Activated CD4-positive, alpha-beta T cell treated with anti-CD3 and anti-CD28 coated beads, Interleukin-10, Interleukin-2, amounts not matched to agents 100 ng/mL and 50 ng/mL, durations not matched to agents 16 hours and 8 hours (primary cell): ENCODE measurements around the gene CDH26.
A peak's percentile ranks its signal among the peaks of the same experiment; 100 is the strongest.
"Not testable (repeated sequence)": the region's sequence is repeated elsewhere in the genome, so short reads cannot be mapped to it uniquely, and the experiment has no call there.

Experiments
- DNase-seq: peaks from one replicate; pipeline ENCODE4 v3.0.0-alpha.2; 2020

The CDH26 gene

DNA sequence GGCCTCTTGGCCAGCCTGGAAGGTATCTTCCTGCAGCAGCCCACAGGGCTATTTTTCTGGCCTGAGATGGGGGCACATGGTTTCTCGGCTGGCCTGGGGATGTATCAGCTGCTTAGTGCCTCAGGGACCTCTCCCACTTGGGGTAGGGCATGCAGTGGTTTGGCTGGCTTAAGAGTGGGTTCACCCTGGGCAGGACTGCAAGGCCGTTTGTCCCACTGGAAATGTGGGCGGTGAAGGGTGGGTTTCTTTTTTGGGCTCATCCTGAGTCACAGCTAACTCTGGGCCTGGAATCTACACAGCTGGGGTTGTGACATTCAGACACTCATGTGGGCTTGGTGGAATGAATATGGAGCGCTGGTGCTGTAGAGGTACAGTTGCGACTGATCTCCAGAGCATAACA, 62.0 kb downstream of the CDH26 start:
- no peak for DNase-seq

DNA sequence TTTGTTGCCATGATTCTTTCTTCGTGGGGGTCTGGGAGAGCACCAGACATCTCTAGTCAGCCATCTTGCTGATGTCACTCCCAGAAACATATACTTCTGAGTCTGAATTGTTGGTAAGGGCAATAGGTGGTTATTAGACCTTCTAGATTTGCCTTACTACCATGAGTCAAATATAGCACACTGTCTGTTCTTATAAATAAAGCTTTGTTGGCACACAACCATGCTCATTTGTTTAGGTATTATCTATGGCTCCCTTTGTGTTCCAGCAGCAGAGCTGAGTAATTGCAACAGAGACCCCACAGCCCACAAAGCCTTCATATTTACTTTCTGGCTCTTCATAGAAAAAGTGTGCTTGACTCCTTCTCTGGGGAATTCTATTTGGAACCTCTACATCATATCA, 62.9 kb downstream of the CDH26 start:
- DNase-seq, result no peak

- DNase-seq, result no peak
Measured at GRCh38 chr20:60022849-60023248, 64.6 kb downstream of the CDH26 start.

GRCh38 chr20:60024245-60024644, 66.0 kb downstream of the CDH26 start:
- peak; percentile 59 for DNase-seq

GRCh38 chr20:60024801-60025200, 66.6 kb downstream of the CDH26 start:
- DNase-seq, result no peak

DNA sequence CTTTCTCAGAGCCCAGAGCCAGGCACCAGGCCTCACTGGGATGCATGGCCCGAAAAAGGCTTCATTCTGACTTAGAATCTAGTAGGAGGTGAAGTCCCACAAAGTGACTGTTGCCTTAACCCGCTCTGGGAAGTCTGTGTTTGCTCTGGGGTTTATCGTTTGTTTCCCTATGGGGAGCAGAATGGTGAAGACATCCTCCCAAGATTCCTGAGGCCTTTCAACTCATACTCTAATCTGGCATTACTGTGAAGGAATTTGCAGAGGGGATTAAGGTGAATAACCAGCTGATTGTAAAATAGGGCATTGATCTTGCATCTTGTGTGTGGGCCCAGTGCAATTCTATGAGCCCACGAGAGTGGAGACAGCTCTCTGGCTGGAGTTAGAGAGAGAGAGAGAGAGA, 67.8 kb downstream of the CDH26 start:
- DNase-seq, result no peak

- DNase-seq, result no peak
Measured at GRCh38 chr20:60030471-60030870, 72.2 kb downstream of the CDH26 start.

- DNase-seq, result no peak
Measured at GRCh38 chr20:60031107-60031506, 72.9 kb downstream of the CDH26 start.

DNA sequence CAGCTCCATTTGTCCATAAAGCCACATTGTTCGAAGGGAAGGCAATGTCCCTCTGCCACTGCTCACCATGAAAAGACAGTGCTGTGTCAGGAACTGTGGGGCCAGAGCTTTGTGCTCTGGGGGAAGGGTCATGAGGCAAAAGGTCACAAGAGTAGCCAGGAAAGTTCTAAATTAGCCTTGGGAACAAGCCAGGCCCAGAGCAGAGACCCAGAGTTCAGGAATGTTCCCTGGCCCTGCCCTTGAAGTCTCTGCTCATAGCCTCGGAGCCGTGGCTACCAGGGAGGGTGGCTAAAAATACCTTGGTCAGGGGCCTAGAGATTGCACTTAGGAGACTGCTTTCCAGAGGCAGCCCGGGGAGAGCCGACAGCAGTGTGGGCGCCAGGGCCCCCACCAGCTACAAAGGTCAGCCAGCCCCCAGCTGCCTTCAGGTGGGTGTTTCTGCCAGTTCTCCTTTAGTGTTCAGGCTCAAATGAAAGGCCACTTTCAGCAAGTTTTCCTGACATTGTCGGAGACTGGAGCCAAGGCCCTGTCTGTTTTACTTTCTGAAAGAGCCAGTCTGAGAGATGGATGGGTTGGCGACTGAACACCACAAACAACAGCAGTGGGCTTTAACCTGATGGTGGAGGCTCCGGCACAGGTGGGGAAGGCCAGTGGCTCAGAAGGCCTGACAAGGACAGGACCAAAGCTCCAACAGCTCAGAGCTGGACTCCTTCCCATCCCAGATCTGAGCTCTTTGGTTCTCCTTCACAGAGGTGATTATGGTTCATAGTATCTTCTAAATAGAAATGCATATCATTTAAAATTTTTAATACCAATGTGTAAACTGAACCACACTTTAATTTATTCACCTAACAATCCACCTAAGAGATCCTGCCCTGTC, 76.2 kb downstream of the CDH26 start:
- no peak for DNase-seq

- no peak for DNase-seq
Measured at GRCh38 chr20:60035486-60035885, 77.3 kb downstream of the CDH26 start.

GRCh38 chr20:60036346-60036745, 78.1 kb downstream of the CDH26 start:
- no peak for DNase-seq

DNA sequence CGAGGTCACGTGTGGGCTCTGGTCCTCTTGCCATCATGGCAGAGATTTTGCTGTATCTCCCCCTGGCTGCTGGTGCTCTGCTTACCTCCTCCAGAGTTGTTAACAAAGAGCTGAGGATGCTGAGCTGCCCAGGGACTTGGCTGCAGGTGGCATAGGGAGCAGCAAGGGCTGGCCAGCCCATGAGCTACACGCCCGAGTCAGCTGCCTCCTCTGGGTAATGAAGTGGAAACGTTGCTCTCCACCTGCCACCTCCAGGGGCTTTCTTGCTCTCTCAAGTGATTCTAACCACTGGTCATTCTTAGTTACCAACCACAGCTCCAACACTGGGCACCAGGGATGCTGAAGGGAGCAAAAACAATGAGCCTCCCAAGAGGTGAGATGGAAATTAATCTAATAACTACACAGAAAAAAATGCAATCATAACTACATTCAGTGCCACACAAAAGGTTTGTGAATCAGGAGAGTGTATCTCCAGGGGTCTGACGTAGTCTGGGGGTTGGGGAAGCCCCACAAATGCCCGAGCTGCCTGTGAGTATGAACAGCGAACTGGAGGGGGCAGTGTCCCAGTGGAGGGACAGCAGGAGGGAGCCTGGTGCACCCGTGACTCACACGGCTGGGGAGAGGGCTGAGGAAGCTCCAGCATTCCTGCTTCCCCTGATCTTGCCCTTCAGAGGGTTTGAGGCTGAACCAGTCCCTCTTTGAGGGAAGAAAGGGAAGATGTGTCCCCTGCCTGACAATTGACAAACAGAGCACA, 78.7 kb downstream of the CDH26 start:
- no peak for DNase-seq

GRCh38 chr20:60038400-60039008, 80.3 kb downstream of the CDH26 start:
- DNase-seq, result no peak

- no peak for DNase-seq
Measured at GRCh38 chr20:60039526-60039925, 81.3 kb downstream of the CDH26 start.

GRCh38 chr20:60040471-60041162, 82.4 kb downstream of the CDH26 start:
- DNase-seq, result no peak

- DNase-seq, result not testable (repeated sequence)
Measured at GRCh38 chr20:60041436-60042165, 83.4 kb downstream of the CDH26 start.

GRCh38 chr20:60043435-60043834, 85.2 kb downstream of the CDH26 start:
- DNase-seq, result no peak

DNA sequence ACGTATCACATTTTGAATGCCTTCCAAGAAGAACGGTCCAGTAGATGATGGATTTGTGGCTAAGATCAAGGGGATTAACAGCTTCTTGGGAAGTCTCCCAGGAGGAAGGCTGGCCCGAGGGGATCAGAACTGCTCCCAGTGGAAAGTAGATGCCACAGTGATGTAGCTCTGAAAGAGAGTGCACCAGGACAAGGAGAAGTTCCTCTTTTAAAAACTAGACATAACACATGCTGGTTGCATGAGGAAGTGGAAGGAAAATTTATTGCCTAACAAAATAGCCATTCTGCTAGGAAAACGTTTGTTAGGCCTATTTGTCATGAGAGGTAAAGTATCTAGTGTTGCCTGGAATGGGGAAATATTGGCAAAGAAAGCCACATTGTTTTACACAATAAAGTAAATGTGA, 87.8 kb downstream of the CDH26 start:
- DNase-seq, result no peak

- DNase-seq, result no peak
Measured at GRCh38 chr20:60046436-60046835, 88.2 kb downstream of the CDH26 start.

- DNase-seq, result no peak
Measured at GRCh38 chr20:60046860-60047259, 88.6 kb downstream of the CDH26 start.

GRCh38 chr20:60048634-60049521, 90.7 kb downstream of the CDH26 start:
- no peak for DNase-seq
